HG03280 (cell line): Measurements from ENCODE around the gene TEC.
A peak's percentile ranks its signal among the peaks of the same experiment; 100 is the strongest.
"Not testable (repeated sequence)": the region's sequence is repeated elsewhere in the genome, so short reads cannot be mapped to it uniquely, and the experiment has no call there.

Source experiments
- ATAC-seq: cut with Tn5 transposase; IDR thresholded peaks from one replicate; pipeline ENCODE4 v1.9.1; 2021; ENCODE audit warnings: mild to moderate bottlenecking, moderate library complexity; ENCODE audit not compliant: unreplicated experiment

The TEC gene

DNA sequence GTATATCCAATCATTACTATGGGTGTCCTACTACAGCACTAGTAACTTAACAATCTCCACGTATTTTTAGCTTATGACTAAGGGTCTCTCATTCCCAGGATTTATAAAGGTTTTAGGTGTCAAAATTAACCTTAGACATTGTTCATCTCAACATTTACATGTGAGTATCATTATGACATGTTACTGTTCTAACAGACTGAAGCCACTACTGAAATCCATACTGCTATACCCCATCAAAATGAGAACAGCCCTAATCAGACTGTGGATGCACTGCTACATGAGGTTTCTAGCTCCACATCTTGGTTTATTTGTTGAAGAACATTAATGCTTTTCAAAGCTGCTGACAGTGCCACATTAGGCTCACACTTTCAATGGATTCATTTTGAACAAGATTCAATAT, 100.0 kb downstream of the TEC start:
- ATAC-seq: no peak

- no peak for ATAC-seq
Measured at GRCh38 chr4:48167538-48168263, 101.9 kb downstream of the TEC start.

- not testable (repeated sequence) for ATAC-seq
Measured at GRCh38 chr4:48164561-48164960, 105.1 kb downstream of the TEC start.

DNA sequence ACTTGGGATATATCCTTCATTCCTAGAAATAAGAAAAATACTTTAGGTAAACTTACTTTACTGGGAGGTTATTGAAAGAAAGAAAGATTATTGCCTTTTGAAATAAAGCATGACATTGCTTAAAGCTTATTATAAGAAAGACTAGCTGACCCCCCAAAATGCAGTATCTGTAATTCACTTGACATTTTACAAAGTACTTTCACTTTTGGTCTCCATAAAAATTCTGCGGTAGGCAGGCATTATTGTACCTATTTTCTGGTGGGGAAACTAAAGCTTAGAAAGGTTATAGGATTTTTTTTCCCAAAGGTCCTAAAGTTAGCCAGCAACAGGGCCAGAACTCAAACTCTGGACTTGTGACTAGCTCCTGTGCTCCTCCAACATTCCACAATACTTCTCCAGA, 105.9 kb downstream of the TEC start:
- no peak for ATAC-seq

GRCh38 chr4:48162162-48162561, 107.5 kb downstream of the TEC start:
- ATAC-seq: no peak

- ATAC-seq: no peak
Measured at GRCh38 chr4:48157271-48157670, 112.4 kb downstream of the TEC start.

- no peak for ATAC-seq
Measured at GRCh38 chr4:48156423-48156822, 113.2 kb downstream of the TEC start.

DNA sequence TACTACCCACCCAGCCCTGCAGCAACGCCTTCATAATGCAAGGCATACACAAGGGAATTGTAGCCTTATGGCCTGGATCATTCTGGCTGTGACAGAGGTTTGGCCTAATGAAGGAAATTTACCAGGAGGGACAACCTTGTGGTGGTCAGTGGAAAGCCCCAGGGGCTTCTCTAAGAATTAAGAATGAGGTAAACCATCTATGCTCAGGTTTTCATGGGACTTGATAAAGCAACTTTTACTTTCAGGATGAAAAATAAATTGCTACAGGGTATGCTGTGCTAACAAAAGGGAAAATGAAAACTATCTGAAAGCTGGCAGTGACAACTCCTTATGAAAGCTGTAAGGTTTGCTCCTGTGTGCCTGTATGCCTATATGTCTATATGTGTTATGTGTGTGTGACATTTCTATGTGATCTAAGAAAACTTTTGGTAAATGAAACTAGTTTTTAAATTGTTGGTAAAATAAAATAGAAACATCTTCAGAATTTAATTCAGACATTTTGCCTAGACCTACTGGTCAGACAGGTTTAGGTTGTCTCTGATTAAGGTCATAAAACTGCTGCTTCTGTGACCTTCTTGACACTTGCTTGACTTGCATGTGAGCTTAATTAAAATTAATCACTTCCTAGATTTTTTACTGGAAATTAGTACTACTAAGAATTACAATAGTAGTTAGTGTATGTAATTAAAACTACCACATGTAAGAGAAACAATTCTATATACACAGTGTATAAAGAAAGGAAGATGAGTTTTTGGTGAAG, 115.7 kb downstream of the TEC start:
- no peak for ATAC-seq

GRCh38 chr4:48152259-48152658, 117.4 kb downstream of the TEC start:
- no peak for ATAC-seq

DNA sequence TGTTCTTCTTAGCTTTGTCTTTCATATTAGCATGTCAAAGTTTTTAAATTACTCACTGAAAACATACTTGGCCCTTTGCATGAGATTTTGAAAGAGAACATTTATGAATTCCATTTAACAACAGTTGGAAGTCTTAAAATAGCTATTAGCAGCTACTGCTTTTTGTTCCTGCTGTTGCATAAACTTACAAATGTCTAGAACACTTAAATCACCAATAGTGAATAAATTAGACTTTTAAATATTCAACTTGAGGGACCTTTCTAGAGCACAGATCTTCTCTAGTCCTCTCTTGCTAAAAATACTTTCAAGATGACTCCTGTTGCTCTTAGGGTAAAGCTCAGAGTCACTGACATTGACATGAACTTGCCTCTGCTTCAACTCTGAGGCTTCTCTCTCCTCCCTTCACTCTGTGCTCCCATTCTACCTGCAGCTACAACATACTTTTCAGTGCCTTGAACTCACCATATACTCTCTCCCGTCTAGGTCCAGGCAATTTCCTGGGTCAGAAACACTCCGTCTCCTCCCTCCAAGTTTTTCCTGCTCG, 119.7 kb downstream of the TEC start:
- no peak for ATAC-seq

- no peak for ATAC-seq
Measured at GRCh38 chr4:48147621-48148020, 122.0 kb downstream of the TEC start.

GRCh38 chr4:48141048-48141447, 128.6 kb downstream of the TEC start:
- no peak for ATAC-seq

- ATAC-seq: no peak
Measured at GRCh38 chr4:48139691-48140090, 129.9 kb downstream of the TEC start.

- ATAC-seq: peak; percentile 76
Measured at GRCh38 chr4:48138936-48139335, 130.7 kb downstream of the TEC start.

GRCh38 chr4:48138511-48138910, 131.1 kb downstream of the TEC start:
- no peak for ATAC-seq

DNA sequence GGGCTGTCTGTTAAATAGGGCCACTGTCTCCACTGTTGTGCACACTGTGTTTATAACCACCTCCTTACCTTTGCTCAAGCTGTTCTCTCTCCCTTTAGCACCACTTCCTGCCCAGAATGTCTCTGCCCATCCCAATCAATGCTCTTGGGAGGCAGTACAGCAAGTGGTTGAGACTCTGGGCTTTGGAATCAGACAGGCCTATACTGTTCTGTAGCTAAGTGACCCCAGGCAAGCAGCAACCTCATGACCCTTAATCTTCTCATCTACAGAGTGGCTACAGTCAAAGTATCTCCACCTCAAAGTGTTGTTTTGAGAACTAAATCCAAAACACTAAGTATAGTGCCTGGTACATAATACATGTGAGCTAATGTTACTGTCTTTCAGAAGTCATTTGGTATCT, 131.8 kb downstream of the TEC start:
- ATAC-seq: no peak

DNA sequence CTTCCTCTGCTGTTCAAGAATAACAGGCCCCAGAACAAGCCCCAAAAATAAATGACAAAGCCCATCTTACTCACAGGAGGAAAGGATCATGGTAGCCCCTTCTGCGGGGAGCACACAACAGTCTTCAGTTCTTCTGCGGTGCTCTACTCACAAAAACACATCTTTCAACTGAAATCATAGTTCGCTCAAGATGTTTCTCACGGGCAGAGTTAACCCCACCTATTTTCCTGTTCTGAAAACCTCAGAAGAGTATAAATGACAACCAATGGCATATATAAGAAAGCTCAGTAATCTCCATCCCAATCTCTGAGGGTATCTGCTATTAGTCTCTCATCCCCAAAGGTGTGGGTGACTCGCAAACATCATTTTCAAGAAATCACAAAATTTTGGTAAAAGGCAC, 135.6 kb downstream of the TEC start, which contains the start of gene TXK:
Gene TXK (minus strand): TSS at position 170 of the 400 bp plus-strand sequence. CDS start 80 bp downstream, at position 90.
- ATAC-seq: no peak

GRCh38 chr4:48133669-48134068, 136.0 kb downstream of the TEC start:
- no peak for ATAC-seq

GRCh38 chr4:48131736-48132135, 137.9 kb downstream of the TEC start:
- ATAC-seq: no peak

DNA sequence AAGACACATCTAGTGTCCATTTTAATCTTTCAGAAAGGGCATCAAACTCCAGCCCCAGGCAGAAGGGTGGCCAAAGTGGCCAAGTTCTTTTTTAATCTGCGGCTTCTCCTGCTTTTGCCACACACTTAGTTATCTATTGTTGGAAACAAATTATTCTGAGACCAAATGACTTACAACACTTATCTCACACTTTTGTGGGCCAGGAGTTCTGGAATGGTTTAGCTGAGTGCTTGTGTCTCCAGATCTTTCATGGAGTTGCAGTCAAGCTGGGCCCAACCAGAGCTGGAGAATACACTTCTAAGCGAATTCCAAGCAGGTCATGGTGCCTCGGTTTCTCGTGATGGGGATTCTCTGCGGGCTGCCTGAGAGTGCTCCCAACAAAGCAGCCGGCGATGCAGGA, 139.5 kb downstream of the TEC start:
- ATAC-seq: no peak

DNA sequence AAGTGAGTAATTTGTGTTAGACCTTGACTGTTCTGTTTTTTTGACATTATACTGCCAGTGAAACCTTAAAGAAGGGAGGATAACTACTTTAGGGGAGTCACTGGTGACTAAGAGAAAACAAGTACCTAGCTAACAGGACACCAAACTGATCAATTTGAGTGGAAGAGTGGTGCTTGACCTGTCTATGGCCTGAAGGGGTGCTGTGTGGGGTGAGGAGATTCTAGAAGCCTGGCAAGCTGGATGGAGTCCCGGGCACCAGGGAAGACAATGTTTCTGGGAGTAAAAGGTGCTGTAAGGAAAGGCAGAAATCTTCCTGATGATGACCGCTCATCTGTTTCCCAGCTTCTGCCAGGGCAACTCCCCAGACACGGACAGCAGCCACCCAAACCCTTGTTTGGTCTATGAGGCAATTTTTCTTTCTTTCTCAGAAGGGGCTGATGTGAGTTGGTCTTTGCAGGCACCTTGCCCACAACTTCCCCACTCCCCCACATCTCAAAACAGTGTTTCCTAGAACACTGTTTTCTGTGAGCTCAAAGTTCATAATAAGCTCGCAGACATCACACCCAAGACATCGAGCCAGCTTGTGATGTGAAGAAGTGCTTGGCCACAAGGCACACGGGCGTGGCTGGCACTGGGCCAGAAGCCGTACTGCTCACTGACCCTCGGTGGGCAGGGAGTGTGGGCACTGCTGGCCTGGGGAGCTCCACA, 140.2 kb downstream of the TEC start:
- no peak for ATAC-seq
